DMS 273 (cell line): ENCODE measurements around the gene MYBPC2.

Experiments used
- DNase-seq: peaks from one replicate; lab custom pipeline; 2025; ENCODE audit not compliant: unreplicated experiment; lab: John Stamatoyannopoulos, UW

The MYBPC2 gene

DNA sequence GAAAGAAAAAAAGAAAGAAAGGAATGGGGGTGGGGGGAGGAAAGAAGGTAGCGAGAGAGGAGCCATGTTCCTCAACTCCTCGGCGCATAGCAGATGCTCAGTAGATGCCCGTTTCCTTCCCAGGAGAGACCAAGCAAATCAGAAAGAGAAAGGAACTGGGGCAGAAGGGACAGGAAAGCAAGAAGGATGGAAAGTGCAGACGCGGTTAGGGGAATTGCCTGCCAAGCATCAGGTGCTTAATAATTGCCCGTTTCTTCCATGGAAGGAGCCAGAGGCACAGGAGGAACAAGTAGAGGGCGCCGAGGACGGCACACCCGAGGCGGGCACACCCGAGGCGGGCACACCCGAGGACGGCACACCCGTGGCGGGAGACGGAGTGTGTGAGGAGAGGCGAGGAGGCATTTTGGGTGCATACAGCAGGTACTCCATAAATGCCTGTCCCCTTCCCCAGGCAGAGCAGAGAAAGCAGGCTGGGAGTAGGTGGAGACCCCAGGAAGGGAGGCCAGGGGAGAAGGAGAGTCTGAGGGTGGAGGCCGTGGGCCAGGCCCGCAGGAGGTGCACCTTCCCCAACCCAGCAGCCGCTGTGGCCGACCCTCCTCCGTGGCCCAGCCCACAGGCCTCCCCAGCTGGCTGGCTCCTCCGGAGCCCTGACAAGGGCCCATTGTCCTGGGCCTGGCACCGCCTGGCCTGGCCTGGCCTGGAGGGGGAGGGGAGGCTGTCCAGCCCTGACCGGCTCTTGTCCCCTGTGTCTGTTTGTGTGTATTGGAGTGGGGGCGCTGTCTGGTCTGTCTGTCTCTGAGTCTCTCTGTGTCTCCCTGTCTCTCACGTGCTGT, 63.7 kb downstream of the MYBPC2 start:
- peak; percentile 21 for DNase-seq

DNA sequence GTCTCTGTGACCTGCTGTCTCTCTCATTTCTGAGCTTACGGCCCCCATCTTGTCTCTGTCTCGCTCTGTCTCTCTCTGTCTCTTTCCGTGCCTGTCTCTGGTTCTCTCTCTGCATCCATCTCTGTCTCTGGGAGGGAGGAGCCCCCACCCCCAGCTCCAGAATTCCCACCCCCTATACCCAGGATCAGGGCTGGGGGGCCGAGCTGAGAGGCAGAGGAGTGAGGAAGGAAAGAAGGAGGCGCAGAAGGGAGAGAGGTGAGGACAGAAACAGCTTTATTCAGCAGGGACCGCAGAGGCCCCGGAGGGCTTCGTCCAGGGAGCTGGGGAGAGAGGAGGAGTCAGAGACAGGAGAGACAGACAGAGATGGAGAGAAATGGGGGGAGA, 64.3 kb downstream of the MYBPC2 start:
- DNase-seq, result no peak

DNA sequence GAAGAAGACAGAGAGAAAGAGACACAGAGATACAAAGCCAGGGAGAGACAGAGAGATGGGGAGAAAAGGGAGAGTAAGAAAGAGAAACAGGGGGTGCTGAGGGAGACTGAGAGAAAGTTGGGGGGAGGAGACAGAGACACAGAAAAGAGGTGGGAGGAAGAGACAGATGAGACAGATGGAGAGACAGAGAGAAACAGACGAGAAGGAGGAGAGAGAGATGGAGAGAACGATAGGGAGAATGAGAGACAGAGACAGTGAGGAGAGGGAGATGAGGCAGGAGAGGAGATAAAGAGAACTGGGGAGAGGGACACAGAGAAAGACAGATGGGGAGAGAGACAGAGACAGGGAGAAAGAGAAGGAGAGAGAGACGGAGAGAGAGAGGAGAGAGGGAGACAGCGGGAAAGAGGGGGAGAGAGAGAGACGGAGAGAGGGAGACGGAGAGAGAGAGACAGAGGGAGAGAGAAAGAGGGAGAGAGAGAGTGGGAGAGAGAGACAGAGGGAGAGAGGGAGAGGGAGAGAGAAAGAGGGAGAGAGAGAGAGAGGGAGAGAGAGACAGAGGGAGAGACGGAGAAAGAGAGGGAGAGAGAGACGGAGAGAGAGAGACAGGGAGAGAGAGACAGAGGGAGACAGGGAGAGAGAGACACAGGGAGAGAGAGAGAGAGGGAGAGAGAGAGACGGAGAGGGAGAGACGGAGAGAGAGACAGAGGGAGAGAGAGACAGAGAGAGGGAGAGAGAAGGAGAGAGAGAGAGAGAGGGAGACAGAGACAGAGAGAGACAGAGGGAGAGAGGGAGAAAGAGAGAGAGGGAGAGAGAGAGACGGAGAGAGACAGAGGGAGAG, 65.7 kb downstream of the MYBPC2 start:
- DNase-seq, result no peak

DNA sequence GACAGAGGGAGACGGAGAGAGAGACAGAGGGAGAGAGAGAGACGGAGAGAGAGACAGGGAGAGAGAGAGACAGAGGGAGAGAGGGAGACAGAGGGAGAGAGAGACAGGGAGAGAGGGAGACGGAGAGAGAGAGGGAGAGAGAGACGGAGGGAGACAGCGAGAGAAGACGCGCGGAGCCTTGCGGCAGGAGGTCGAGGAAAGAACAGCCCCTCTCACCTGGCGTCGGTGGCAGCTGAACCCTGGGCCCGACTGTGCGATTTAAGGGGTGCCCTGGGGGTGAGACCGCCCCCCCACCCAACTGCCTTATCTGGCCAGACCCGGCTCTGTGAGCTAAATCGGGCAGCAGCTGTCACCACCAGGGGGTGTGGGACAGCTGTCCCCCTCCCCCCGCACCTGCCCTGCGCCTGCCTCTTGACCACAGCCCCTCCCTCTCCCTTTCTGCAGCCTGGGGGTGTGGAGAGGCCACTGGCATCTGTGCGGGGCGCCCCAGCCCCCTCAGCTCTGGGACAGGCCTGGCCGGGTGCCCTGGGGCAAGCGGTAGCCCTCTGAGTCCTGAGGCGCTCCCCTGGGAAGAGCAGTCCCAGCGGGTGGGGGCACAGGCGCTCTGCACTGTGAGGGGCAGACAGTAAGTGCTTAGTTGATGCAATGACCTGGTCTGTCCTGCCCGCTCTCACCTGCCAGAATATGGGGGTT, 67.5 kb downstream of the MYBPC2 start:
- DNase-seq, result peak; percentile 57

DNA sequence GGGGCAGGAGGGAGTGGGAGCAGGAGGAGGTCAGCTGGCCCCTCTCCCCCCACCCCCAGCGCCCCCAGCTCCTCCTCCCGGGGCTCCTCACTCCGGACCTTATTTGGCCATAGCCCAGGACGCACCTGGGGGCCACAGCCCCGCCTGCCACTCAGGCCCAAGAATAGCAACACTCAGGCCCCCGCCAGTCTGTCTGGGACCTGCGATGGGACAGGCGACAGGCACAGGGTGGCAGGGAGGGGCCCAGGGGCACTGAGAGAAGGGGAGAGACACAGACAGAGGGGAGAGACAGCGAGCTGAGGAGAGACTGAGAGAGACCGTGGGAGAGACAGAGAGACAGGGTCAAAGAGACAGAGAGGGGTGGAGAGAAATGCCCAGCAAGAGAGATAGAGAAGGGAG, 68.1 kb downstream of the MYBPC2 start:
- no peak for DNase-seq

DNA sequence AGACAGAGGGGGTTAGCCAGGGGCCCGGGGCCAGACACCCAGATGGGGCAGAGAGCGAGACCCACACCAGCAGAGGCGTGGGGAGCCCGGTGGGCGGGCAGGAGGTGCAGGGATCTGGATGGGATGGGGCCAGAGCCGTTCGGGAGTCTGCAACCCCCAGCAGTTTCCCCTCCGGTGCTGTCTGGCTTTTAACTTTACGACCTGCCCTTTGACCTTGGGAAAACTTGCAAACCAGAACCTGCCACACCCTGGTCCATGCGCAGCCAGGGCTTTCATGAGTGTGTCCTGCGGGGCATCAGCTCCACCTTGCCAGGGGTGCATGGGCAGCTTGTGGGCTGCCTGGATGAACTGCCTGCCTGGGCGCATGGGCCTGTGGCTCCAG, 68.5 kb downstream of the MYBPC2 start:
- DNase-seq, result no peak

DNA sequence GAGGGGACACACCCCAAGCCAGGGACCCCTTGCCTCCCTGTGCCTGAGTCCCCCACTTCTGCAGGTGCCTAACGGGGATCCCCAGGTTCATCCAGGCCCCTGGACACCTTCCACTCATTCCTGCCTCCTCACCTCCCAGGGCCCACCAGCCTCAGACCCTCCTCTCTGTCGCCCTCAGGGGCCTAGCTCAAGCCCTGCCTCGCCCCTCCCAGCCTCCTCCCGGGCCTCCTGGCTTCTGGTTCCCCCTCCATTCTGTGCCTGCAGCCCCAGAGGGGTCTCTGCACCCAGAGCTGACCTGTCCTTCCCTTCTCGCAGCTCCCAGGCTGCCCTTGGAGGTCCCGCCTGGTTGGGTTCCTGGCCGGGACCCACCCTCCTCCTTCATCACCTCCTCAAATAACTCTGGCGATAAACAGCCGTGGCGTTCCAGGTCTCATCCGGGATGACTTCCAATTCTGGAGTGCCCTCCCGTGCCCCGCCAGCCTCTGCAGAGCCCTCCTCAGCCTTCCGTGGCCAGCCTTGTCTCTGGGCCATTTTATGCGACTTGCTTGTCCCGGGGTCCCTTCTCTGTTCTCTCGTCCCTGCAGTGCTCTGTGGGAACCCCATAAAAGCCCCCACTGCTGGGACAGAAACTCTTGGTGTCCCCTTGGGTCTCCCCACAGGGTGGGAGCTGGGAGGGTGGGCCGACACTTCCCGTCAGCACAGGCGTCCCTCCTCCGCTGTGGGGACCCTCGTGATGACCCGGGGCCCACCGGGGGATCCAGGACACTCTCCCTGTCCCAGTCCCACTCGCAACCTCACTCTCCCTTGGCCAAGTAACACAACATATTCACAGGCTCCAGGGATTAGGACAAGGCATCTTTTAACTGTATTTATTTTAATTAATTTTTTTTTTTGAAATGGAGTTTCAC, 69.1 kb downstream of the MYBPC2 start:
- peak; percentile 35 for DNase-seq

DNA sequence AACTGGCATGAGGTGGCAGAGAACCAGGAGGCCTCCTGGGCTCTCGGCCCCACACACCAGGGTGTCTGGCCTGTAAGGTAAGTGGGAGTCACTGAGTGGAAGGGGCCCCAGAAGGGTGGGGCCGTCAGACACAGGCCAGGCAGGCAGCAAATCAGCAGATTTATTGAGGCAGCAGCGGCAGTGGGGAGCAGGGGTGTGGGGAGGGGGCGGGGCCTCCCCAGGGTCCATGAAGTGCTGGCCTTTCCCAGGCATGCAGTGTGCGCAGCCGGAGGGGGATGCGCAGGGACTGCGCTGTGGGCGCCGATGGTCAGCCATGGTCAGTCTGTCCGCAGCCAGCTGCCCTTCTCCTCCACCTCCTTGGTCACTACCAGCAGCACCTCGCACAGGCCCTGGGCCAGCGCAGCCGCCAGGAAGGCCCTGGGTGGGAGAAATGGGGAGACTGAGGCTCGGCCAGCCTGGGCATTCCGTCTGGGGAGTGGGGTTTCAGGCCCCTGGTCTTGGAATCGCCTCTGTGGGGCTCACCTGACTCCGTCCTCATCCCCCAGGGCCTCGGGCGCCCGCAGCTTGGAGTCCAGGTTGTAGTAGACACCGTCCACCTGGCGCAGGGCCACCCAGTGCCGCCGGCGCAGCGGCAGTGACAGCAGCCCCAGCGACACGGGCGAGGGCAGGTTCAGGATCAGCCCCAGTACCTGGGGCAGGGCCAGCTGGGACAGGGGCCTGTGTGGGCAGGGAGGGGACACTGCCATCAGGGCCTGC, 73.3 kb downstream of the MYBPC2 start:
- no peak for DNase-seq

DNA sequence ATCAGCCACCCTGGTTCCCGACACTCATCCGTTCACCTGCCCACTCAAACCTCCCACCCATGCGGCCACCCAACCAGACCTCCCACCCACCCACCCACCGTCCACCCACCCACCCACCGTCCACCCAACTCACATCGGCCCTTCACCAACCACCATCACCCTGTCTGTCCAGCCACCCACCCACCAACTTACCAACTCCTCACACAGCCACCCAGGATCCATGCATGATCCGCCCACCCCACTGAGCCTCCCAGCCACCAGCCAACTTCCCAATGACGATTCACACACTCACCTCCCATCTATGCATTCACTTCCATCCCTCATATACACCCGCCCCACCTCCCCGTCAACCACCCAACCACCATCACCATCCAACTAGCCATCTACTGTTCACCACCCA, 74.0 kb downstream of the MYBPC2 start:
- DNase-seq, result no peak

DNA sequence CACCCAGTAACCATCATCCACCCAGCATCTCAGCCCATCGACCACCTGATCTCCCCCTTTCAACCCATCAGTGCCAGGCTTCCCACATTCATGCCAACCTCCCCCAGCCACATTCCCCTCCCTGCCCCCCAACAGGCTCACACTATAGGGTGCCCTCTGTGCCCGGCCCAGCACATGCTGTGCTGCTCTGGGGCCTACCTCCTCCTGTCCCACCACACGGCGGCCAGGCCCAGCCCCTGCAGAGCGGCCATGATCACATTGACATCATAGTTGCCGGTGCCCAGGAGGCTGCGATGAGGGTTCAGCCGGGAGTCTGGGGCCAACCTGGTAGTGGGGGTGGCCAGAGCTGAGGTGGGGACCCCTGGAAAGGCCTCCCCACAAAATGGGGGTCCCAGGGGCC, 74.7 kb downstream of the MYBPC2 start:
- no peak for DNase-seq

DNA sequence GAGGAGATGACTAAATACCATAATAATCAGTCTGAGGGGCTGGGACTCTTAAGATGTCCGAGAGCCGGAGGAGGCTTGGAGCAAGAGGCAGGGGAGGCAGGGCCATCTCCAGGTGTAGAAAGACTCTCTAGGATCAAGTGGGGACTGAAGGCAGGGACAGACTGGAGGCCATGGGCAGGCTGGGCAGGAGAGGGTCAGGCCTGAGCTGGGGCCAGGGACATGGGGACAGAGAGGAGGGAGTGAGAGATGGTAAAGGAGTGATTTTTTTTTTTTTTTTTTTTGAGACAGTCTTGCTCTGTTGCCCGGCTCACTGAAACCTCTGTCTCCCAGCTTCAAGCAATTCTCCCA, 76.1 kb downstream of the MYBPC2 start:
- no peak for DNase-seq

DNA sequence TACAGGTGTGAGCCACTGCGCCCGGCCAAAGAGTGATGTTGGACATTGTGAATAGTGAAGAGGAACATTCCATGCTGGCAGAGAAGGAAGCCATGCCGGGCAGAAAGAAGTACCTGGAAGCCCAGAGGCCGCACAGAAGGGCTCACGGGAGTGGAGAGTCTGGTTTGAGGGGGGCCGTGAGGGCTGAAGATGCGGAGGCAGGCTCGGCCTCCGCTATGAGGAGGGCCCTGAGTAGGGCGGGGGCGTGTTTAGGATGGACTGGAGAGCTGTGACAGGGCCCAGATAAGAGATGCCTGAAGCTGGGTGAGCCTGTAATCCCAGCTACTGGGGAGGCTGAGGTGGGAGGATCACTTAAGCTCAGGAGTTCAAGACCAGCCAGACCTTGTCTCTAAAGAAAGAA, 76.7 kb downstream of the MYBPC2 start:
- DNase-seq, result no peak

DNA sequence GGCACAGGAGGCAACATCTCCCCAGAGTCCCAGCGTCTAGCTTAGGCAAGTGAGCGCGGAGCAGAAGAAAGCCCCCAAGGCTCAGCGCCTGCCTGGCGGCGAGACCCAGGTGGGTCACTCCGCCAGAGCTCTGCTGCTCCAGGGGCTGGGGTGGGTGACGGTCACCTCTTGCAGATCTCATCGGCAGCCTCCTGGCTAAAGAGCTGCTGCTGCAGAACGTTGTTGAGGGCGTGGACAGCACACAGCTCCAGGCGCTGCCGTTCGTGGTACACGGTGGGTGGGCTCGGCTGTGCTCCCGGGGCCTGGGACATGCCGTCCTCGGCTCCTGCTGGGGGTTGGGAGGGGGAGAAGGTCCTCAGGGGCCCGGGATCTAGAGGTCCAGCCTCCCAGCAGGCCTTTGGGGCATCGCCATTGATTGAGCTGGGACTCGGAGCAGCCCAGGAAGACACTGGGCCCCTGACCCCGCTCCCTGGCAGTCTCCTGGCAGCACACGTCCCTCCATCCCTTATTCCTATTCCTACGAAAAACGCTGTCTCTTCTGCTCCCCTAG, 77.5 kb downstream of the MYBPC2 start:
- no peak for DNase-seq

DNA sequence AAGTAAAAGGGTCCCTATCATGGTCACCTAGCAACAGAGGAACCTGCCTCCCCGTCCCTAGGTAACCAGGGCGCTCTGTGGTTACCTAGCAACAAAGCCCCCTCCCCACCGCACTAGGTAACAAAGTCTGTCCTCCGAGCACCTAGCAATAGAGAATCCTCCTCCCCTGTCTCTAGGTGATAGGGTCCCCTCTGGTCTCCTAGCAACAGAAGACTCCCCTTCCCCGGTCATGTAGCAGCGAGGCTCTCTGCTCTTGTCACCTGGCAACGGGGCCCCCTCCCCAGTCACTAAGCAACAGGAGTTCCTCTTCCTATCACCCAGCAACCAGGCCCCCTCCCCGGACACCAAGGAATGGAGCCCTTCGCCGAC, 78.0 kb downstream of the MYBPC2 start:
- DNase-seq, result no peak

DNA sequence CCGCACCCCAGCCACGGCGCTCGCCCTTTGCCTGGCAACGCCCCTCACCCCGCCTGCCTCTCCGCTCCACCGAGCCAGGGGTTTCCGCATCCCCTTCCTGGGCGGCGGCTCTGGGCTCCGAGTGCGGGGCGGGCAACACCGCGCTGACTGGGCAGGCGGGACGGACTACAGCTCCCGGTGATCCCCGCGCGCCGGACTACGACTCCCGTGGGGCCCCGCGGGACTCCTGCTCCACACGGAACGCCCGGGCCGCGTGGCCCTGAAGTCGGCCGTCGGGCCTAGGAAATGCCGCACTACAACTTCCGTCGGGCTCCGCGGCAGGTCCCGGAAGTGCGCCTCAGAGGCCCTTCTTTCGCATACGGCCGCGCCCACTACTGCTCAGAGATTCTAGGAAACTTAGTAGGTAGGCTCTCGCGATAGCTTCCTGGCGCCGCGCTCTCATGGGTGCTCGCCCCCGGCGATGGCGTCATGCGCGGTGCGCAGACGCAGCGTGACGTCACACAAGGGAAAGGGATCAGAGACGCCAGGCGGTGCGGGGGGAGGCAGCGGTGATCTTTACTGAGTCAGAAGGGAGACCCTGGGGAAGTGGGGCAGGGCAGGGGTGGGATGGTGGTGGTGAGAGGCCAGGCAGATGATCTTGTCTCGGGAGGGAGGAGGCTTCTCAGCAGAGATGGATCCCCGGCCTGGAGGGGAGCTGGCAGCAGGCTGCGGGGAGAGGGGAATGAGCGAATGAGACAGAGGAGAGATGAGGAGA, 78.6 kb downstream of the MYBPC2 start, which contains the start of gene JOSD2:
TSS of gene JOSD2 (minus strand) at position 123 of the 754 bp plus-strand sequence. CDS start 760 bp downstream, outside the sequence.
- peak; percentile 100 for DNase-seq

DNA sequence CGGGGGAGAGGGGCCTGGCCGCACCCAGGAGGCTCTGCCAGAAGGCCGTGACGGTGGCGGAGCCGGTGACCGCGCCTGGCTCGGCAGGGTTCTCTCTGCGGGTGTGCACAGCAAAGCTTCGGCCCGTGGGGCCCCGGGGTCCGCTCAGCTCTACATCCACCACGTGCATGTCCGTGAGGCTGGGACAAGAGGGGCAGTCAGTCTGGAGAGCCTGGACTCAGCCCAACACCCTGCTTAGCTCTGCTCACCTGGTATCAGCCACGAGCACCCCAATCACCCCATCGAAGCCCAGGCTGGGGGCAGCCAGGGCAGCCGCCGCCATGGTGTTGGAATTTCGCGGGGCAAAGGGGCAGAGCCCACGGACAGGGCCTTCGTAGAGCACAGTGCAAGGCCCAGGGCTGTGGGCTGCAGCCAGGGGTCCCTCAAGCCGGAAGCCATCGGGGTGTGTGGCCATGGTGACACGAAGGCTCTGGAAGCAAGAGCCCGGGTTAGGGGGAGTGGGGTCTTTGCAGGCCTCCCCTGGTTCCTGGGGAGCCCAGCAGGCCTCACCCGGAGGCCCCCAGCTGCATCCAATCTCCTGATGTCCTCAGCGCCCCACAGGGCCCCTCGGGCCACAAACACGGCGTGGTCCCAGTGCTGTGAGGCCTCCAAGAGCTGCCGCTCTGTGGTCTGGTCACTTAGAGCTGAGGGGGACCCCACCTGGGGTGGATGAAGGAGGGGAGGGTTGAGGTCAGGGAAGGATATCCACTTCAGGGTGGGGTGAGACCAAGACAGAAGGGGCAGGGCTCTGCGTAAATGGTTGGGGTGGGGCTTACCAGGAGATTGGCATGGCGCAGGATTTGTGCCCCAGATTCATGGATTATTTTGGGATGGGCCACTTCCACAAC, 79.7 kb downstream of the MYBPC2 start:
- DNase-seq, result no peak

DNA sequence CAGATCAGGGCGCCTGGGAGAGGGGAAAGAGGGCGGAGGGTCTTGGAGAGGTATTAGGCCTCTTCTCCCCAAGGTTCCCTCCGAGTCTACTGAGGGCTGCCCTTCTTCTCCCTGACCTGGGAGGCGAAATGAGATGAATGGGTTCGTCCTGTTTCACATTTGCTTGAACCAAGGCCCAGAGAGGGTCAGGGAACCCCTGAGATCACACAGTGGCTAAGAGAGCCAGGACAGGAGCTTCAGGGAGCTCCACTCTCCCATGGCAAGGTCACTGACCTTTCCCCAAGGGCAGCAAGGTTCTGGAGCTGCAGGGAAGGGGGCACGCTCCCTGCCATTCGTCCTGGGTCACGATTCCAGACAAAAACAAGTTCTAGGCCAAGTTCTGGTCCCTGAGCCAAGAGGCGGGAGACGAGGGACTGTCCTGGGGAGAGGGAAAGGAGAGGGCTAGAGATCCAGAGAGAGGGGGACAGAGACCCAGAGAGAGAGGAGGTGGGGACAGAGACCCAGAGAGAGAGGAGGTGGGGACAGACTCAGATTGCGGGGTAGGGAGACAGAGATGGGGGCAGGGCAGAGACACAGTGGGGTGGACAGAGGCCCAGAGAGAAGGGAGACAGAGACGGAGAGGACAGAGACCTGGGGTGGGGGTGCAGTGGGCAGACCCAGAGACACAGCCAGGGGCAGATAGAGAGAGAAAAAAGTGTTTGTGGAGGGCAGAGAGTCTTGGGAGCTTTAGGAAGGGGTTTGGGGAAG, 80.5 kb downstream of the MYBPC2 start:
- DNase-seq, result no peak
